GM19351 (cell line): ENCODE data around the gene FBL.
A peak's percentile ranks its signal among the peaks of the same experiment; 100 is the strongest.

Experiments used
- ATAC-seq: cut with Tn5 transposase; IDR thresholded peaks from one replicate; pipeline ENCODE4 v1.9.1; 2021; ENCODE audit warnings: mild to moderate bottlenecking, moderate library complexity; ENCODE audit not compliant: unreplicated experiment

The FBL gene

GRCh38 chr19:39843919-39844793 lies 2.0 kb downstream of the FBL start:
- ATAC-seq = no peak

- no peak for ATAC-seq
These were observed 3.3 kb downstream of the FBL start for GRCh38 chr19:39842693-39843435.

DNA sequence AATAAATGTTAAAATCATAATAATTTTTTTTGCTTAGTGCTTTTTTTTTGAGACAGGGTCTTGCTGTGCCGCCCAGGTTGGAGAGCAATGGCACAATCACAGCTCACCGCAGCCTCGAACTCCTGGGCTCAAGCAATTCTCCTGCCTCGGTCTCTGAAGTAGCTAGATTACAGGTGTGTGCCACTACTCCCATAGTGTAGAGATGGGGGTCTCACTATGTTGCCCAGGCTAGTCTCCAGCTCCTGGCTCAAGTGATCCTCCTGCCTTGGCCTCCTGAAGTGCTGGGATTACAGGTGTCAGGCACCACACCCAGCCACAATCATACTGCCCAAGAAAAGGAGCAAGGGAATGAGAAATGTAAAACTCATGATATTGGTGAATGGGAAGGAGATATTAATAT lies 5.1 kb downstream of the FBL start:
- ATAC-seq = no peak

DNA sequence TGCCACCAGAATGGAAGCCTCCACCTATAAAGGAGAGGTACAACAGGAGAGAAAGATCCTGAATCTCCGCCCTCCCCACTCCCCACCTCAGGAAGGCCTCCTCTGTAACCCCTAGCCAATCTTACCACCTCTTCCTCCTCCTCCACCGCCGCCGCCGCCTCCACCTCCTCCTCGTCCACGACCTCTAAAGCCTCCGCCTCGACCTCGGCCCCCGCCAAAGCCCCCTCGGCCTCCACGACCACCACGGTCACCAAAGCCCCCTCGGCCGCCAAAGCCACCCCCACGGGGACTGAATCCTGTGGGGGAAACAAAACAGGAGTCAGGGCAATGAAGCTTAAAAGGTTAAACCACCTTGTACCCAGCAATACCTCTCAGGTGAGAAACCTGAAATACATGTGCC lies 5.7 kb downstream of the FBL start:
- ATAC-seq = no peak

- no peak for ATAC-seq
These were observed 6.4 kb downstream of the FBL start for GRCh38 chr19:39839678-39840327.

DNA sequence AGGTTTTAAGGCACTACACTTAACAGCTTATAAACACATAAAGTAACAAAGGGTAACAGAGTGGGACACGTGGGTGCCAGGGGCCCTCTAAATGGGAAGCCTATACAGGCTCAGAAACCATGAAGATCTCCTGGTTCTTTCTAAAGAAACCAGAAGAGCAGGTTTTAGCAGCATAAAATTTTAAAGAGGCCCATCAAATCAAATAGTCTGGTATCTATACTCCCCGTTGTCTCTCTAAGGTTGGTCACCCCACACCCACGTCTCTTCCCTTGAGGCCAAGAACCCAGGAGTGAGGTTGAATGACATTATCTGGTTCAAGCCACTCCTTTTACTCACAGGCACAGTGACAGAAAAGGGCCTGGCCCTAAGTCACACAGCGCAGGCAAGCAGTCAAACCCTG lies 7.6 kb downstream of the FBL start:
- ATAC-seq = no peak

GRCh38 chr19:39837978-39838377 lies 8.2 kb downstream of the FBL start:
- ATAC-seq = no peak

DNA sequence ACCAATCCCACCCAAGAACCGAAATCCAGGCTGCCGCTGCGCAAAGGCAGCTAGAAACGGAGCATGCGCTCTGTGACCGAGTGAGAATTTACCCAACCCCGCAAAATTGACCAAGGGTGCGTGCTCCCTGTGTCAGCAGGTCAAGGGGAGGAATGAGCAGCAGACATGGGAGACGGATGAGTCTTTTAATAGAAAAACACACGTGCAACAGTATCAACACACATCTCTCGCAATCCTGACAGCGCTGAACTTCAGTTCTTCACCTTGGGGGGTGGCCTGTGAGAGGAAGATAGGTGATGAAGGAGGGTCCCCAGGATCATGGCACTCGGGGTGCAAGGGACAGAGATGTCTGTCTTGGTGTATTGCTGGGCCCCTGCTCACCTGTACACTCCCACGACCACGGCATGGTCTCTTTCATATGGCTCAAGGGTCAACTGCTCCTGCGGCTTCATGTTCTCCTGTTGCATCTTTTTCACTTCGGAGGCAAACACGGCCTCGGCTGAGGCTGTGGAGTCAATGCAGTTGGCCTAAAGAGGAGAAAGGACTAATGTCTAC lies 11.8 kb downstream of the FBL start:
- no peak for ATAC-seq

- ATAC-seq = peak; percentile 91
These were observed 12.5 kb downstream of the FBL start, which contains the start of gene DYRK1B for GRCh38 chr19:39833464-39834286. Gene DYRK1B, minus strand, starts transcription at chr19:39834162. Its CDS starts 2,295 bp downstream, at chr19:39831867.

DNA sequence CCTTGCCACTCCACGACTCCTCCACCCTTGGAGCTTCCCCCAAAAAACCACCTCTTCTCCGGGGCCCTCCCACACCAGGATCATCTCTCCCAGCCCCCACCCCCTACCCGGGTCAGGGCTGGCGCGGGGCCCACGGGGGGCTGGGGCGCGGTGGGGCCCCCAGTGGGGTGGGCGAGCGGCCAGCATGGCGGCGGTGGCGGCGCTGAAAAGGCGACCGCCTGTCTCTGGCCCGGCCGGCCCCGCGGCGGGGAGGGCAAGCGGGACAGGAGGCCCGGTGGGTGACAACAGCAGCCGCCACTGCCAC lies 13.1 kb downstream of the FBL start:
- ATAC-seq = no peak

GRCh38 chr19:39832341-39833083 lies 13.7 kb downstream of the FBL start:
- no peak for ATAC-seq

DNA sequence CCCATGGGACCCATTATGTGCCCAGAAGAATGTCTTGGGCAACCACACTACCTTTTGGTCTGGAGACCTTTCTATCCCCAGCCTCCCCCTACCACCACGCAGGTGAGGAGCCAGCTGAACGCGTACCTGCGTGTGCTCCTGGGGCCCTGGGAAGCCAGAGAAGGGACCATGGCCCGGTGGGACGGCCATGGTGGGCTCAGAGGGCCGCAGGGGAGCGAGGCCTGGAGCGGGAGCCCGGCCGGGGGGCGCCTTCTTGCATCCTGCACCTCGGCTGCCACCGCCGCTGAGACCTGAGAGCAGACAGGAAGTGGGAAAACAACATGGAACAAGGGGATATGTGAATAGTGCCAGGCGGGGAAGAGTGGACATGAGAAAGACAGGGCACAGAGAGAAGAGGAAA lies 14.5 kb downstream of the FBL start:
- ATAC-seq = no peak

DNA sequence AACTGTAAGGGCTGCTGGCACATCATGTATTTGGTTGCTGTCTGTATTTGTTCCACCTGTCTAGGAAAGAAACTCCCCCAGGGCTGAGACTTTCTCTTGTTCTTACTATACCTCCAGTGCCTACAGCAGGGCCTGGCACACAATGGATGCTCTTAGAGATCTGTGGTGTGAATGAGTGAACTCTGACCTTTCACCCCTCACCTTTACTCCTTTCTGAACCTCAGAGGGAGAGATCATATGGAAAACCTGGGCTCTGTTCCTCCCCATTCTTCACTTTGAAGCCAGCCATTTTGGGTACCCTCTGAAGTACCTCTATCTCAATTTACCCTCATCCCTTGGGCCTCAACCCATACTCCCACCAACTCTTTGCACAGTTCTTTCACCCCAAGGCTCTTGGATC lies 15.3 kb downstream of the FBL start:
- ATAC-seq = no peak

GRCh38 chr19:39830406-39830805 lies 15.8 kb downstream of the FBL start:
- no peak for ATAC-seq

GRCh38 chr19:39829702-39830275 lies 16.4 kb downstream of the FBL start:
- no peak for ATAC-seq

- ATAC-seq = no peak
These were observed 17.5 kb downstream of the FBL start for GRCh38 chr19:39828654-39829032.

DNA sequence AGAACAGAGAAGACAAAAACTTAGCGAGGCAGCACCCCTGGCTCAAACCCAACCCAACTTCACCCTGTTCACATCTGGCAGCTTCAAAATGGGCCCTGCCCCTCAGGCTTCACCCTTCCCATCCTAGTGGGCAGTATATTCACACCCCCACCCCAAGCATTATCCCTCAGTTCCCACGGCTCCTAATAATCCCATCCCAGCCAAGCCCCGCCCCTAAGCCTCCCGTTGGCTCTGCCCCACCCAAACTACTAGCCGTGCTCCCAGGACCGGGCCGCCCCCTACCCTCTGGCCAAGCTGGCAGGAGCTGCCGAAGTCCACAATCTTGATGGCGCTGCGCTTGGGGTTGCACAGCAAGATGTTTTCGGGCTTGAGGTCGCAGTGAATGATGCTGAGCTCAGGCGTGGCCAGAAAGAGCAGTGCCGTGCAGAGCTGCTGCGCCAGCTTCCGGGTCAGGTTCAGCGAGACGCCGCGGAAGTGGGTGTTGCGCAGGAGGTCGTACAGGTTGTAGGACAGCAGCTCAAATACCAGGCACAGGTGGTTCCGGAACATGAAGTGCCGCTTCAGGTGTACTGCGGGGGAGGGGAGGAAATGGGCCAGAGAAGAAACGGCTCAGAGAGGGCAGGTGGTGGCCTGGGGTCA lies 18.0 kb downstream of the FBL start:
- ATAC-seq = no peak

DNA sequence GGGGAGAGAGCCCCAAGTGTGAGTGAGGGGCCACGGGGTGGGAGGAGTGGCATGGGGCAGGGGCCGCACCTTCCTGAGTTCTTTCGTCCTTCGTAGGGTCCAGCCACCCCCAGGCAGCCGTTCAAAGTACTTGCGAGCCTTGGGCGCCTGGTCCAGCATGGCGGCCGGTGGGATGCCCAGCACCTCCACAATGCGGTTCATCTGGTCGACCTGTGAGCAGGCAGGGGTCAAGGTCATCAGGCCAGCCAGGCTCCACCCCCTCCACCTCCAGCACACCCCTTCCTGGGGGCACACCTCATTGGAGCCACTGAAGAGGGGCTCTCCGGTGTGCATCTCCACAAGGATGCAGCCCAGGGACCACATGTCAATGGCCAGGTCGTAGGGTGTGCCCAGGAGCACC lies 19.0 kb downstream of the FBL start:
- no peak for ATAC-seq

DNA sequence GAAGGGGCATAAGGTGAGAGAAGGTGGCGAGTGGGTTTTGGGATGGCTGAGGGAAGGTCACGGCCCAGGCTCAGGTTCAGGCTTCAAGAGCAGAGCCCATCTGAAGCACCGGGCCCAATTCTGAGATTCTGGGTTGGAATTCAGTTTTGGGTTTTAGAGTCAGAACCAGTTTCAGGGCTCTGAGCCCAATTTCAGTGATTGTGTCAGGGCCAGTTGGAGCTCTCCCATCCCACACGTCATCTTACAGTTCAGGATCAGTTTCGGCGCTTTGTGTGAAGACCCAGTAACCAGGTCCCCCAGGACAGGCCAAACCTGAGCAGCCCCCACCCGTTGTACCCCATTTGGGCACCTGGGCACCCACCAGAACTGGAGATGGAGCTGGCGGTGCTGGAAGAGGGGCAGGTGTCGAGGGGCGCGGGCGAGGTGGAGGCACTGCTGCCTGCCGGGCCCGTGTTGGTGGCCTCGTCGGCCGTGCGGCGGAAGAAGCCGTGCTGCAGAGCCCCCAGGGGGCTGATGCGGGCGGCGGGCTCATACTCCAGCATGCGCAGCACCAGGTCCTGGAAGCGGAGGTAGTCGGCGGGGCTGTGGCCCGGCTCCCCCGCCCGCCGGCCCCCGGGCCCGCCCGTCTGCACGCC lies 19.8 kb downstream of the FBL start:
- no peak for ATAC-seq
